ENCODE results near the gene TRAF3IP1.

GRCh38 chr2:238440767-238441166, 120.4 kb downstream of the TRAF3IP1 start:
- TF ChIP-seq, protein P1, sequence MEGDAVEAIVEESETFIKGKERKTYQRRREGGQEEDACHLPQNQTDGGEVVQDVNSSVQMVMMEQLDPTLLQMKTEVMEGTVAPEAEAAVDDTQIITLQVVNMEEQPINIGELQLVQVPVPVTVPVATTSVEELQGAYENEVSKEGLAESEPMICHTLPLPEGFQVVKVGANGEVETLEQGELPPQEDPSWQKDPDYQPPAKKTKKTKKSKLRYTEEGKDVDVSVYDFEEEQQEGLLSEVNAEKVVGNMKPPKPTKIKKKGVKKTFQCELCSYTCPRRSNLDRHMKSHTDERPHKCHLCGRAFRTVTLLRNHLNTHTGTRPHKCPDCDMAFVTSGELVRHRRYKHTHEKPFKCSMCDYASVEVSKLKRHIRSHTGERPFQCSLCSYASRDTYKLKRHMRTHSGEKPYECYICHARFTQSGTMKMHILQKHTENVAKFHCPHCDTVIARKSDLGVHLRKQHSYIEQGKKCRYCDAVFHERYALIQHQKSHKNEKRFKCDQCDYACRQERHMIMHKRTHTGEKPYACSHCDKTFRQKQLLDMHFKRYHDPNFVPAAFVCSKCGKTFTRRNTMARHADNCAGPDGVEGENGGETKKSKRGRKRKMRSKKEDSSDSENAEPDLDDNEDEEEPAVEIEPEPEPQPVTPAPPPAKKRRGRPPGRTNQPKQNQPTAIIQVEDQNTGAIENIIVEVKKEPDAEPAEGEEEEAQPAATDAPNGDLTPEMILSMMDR (IDR thresholded peaks at IDR 0.05): no peak
- TF ChIP-seq POLR2AphosphoS5 (IDR thresholded peaks at IDR 0.05): no peak
